Measurements from ENCODE around the gene COQ10A.

The COQ10A gene

DNA sequence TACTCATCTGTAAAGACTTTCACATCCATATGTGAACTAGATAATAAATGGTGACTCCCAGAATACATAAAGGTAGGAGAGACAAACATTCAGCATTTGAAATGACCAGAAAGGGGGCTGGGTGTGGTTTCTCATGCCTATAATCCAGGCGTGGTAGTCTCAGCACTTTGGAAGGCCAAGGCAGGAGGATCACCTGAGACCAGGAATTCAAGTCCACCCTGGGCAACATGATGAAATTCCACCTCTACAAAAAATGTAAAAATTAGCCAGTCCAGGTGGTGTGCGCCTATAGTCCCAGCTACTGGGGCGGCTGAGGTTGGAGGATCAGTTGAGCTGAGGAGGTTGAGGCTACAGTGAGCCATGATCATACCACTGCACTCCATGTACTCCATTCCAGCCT lies 37.5 kb downstream of the COQ10A start:
- Histone ChIP-seq H3K9ac (ENCODE audit: low read length) (no peak overlapping the region), H2AFZ (ENCODE audit: low read depth, low read length, severe bottlenecking) (no peak overlapping the region), H3K4me3 (ENCODE audit: insufficient read depth, low read length, poor library complexity, severe bottlenecking) (no peak overlapping the region), H3K9me2 (replicated peaks; ENCODE audit: insufficient read depth, low read length) (no peaks in the 10 kb centered on the region), H3K9me3 (ENCODE audit: insufficient read depth, low read length) (no peaks in the 10 kb centered on the region), H3K27ac (ENCODE audit: low read depth, low read length) (no peak overlapping the region), H4K20me1 (ENCODE audit: low read depth, low read length) (no peaks in the 10 kb centered on the region), H3K27me3 (ENCODE audit: low read length) (no peaks in the 10 kb centered on the region), H3K79me2 (ENCODE audit: insufficient read depth, low read length) (peaks cover 10% of the 10 kb centered on the region), H3K4me2 (ENCODE audit: low read depth, low read length, poor library complexity, severe bottlenecking) (no peak overlapping the region), H3F3A (ENCODE audit: insufficient read depth) (peaks cover 20% of the 10 kb centered on the region), H3K36me3 (ENCODE audit: low read length) (peaks cover 8% of the 10 kb centered on the region; the same call in 1 of the 2 replicates)
- TF ChIP-seq, protein P1, sequence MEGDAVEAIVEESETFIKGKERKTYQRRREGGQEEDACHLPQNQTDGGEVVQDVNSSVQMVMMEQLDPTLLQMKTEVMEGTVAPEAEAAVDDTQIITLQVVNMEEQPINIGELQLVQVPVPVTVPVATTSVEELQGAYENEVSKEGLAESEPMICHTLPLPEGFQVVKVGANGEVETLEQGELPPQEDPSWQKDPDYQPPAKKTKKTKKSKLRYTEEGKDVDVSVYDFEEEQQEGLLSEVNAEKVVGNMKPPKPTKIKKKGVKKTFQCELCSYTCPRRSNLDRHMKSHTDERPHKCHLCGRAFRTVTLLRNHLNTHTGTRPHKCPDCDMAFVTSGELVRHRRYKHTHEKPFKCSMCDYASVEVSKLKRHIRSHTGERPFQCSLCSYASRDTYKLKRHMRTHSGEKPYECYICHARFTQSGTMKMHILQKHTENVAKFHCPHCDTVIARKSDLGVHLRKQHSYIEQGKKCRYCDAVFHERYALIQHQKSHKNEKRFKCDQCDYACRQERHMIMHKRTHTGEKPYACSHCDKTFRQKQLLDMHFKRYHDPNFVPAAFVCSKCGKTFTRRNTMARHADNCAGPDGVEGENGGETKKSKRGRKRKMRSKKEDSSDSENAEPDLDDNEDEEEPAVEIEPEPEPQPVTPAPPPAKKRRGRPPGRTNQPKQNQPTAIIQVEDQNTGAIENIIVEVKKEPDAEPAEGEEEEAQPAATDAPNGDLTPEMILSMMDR (IDR thresholded peaks at IDR 0.05; ENCODE audit: insufficient read depth, low read length, poor library complexity, severe bottlenecking): no peak
- no peak for TF ChIP-seq EZH2phosphoT487 (conservative IDR thresholded peaks at IDR 0.05; ENCODE audit: low read length)

DNA sequence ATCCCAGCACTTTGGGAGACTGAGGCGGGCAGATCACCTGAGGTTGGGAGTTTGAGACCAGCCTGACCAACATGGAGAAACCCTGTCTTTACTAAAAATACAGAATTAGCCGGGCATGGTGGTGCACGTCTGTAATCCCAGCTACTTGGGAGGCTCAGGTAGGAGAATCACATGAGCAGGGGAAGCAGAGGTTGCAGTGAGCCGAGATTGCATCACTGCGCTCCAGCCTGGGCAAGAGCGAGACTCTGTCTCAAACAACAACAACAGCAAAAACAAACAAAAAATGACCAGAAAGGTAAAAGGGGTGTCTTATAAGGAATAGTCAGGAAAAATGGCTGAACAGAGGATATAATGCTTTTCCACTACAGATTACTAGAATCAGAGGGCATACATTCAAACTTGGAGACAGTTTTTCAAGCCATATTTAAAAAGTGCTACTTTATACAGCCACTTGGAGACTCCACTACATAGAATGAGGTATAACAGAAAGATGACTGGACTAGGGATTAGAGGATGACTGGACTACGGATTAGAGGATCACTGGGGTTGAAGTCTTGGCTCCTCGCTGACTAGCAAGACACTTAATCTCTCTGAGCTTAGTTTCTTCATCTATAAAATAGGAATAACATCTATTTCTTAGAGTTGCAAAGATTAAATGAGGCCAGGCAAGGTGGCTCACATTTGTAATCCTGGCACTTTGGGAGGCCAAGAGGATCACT lies 38.3 kb downstream of the COQ10A start:
- Histone ChIP-seq H4K20me1 (ENCODE audit: low read depth, low read length) (no peaks in the 10 kb centered on the region), H3K9ac (ENCODE audit: low read length) (no peak overlapping the region), H3K79me2 (ENCODE audit: insufficient read depth, low read length) (0 out of 2 replicates have a peak, but pooled peaks cover 4% of the 10 kb centered on the region), H3F3A (ENCODE audit: insufficient read depth) (peaks cover 19% of the 10 kb centered on the region), H3K4me2 (ENCODE audit: low read depth, low read length, poor library complexity, severe bottlenecking) (no peak overlapping the region), H3K27me3 (ENCODE audit: low read length) (no peaks in the 10 kb centered on the region), H2AFZ (ENCODE audit: low read depth, low read length, severe bottlenecking) (no peak overlapping the region), H3K36me3 (ENCODE audit: low read length) (peaks cover 8% of the 10 kb centered on the region; the same call in 1 of the 2 replicates), H3K9me2 (replicated peaks; ENCODE audit: insufficient read depth, low read length) (no peaks in the 10 kb centered on the region), H3K27ac (ENCODE audit: low read depth, low read length) (no peak overlapping the region), H3K9me3 (ENCODE audit: insufficient read depth, low read length) (no peaks in the 10 kb centered on the region), H3K4me3 (ENCODE audit: insufficient read depth, low read length, poor library complexity, severe bottlenecking) (no peak overlapping the region)
- TF ChIP-seq, protein P1 (IDR thresholded peaks at IDR 0.05; ENCODE audit: insufficient read depth, low read length, poor library complexity, severe bottlenecking): no peak
- TF ChIP-seq EZH2phosphoT487 (conservative IDR thresholded peaks at IDR 0.05; ENCODE audit: low read length): no peak

DNA sequence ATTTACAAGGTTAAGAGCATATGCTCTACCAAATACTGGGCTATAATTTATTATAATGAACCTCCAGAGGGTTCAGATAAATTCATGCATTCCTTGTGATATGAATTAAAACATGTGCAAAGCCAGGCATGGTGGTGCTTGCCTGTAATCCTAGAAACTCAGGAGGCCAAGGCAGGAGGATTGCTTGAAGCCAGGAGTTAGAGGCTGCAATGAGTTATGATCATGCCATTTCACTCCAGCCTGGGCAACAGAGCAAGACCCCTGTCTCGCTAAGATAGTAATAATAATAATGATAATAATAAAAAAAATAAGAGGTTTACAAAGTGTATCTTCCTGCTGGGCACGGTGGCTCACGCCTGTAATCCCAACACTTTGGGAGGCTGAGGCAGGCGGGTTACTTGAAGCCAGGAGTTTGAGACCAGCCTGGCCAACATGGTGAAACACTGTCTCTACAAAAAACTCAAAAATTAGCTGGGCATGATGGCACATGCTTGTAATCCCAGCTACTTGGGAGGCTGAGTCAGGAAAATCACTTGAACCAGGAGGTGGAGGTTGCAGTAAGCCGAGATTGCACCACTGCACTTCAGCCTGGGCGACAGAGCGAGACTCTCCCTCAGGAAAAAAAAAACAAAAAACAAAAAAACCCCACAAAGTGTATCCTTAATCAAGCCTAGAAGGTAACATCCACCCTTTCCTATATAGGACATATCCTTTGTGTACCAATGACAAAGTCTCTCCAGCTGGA lies 40.7 kb downstream of the COQ10A start:
- Histone ChIP-seq H3K9me3 (ENCODE audit: insufficient read depth, low read length) (no peaks in the 10 kb centered on the region), H3K4me2 (ENCODE audit: low read depth, low read length, poor library complexity, severe bottlenecking) (no peak overlapping the region), H2AFZ (ENCODE audit: low read depth, low read length, severe bottlenecking) (no peak overlapping the region), H4K20me1 (ENCODE audit: low read depth, low read length) (no peaks in the 10 kb centered on the region), H3F3A (ENCODE audit: insufficient read depth) (peaks cover 19% of the 10 kb centered on the region), H3K79me2 (ENCODE audit: insufficient read depth, low read length) (no peaks in the 10 kb centered on the region), H3K36me3 (ENCODE audit: low read length) (peaks cover 8% of the 10 kb centered on the region; the same call in 1 of the 2 replicates), H3K9me2 (replicated peaks; ENCODE audit: insufficient read depth, low read length) (no peaks in the 10 kb centered on the region), H3K4me3 (ENCODE audit: insufficient read depth, low read length, poor library complexity, severe bottlenecking) (no peak overlapping the region), H3K27me3 (ENCODE audit: low read length) (no peaks in the 10 kb centered on the region), H3K27ac (ENCODE audit: low read depth, low read length) (no peak overlapping the region), H3K9ac (ENCODE audit: low read length) (no peak overlapping the region)
- no peak for TF ChIP-seq EZH2phosphoT487 (conservative IDR thresholded peaks at IDR 0.05; ENCODE audit: low read length)
- TF ChIP-seq, protein P1 (IDR thresholded peaks at IDR 0.05; ENCODE audit: insufficient read depth, low read length, poor library complexity, severe bottlenecking): no peak

Data from SU-DHL-6 (cell line).